PC-9 (cell line): ENCODE measurements around the gene PAK4.

ENCODE experiments used
- CTCF ChIP-seq: fragments of 200-600 bp; sonication (generic); conservative IDR thresholded peaks from 2 replicates; pipeline ENCODE4 v1.6.1; 2017; ENCODE audit warnings: mixed run types, antibody characterized with exemption, mild to moderate bottlenecking, moderate library complexity
- EZH2 ChIP-seq: fragments of 200-600 bp; sonication (generic); IDR thresholded peaks from 2 replicates; pipeline ENCODE4 v1.8.0; 2017; ENCODE audit warnings: antibody characterized with exemption, low read depth

- TF ChIP-seq CTCF (no peak), EZH2 (no peak)
Observed at GRCh38 chr19:39103151-39103550, 22.4 kb upstream of the PAK4 start.
